Hepatocyte (in vitro differentiated cells): ENCODE measurements around the gene SPTBN5.

Source experiments
- EZH2phosphoT487 ChIP-seq: fragments of 200-600 bp; sonication (generic); IDR thresholded peaks from one replicate; pipeline ENCODE4 v1.6.1; 2018; ENCODE audit warnings: antibody characterized with exemption, mild to moderate bottlenecking, low read depth, moderate library complexity; ENCODE audit not compliant: unreplicated experiment, severe bottlenecking
- TF ChIP-seq, protein P1 (sequence below): fragments of 200-600 bp; sonication (generic); IDR thresholded peaks from 2 replicates; pipeline ENCODE4 v1.5.1; 2016; ENCODE audit warnings: antibody characterized with exemption, mild to moderate bottlenecking; ENCODE audit not compliant: poor library complexity

DNA sequence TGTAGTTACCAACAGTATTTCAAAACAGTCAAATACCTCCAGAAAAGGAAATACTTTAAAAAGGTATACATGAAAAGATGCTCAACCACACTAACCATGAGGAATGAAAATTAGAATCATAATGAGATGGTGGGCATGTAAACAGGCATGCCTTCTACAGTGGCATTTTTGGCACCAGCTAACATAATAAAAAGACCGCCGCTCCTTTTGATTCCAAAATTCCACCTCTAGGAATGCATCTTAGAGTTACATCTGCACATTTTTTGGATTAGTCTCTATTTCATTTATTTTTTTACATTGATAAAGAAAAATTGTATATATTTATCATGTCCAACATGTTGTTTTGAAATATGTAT, 37.0 kb upstream of the SPTBN5 start:
- TF ChIP-seq, protein P1, sequence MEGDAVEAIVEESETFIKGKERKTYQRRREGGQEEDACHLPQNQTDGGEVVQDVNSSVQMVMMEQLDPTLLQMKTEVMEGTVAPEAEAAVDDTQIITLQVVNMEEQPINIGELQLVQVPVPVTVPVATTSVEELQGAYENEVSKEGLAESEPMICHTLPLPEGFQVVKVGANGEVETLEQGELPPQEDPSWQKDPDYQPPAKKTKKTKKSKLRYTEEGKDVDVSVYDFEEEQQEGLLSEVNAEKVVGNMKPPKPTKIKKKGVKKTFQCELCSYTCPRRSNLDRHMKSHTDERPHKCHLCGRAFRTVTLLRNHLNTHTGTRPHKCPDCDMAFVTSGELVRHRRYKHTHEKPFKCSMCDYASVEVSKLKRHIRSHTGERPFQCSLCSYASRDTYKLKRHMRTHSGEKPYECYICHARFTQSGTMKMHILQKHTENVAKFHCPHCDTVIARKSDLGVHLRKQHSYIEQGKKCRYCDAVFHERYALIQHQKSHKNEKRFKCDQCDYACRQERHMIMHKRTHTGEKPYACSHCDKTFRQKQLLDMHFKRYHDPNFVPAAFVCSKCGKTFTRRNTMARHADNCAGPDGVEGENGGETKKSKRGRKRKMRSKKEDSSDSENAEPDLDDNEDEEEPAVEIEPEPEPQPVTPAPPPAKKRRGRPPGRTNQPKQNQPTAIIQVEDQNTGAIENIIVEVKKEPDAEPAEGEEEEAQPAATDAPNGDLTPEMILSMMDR, result no peak
- TF ChIP-seq EZH2phosphoT487, result no peak
